Heart left ventricle (tissue), 13 donors: ENCODE results near the gene CHCHD6.

Source experiments
- POLR2A ChIP-seq, 2 donors: fragments of 450-650 bp; IDR thresholded peaks; one replicate each; pipeline ENCODE4 v1.6.1; 2017; ENCODE audit warnings: antibody characterized with exemption in 2 of 2, mild to moderate bottlenecking in 2 of 2, moderate library complexity in 2 of 2
- TF ChIP-seq, protein P1 (sequence below), 12 donors: fragments of 200-600 bp; sonication (generic) in 4 of 12; IDR thresholded peaks; one replicate each; pipeline versions ENCODE4 v1.5.0 to v1.8.0; 2018 to 2022; ENCODE audit warnings: antibody characterized with exemption in 12 of 12, mild to moderate bottlenecking in 5 of 12
- donor health status: ischemic (EF 13 %, LVEDD 7.1; RV severe dilation, severe dysfunction).
- donor health status: DM: no; HTN: yes; CAD: no.
- donor health status: DM: no; HTN: no; CAD: no.
- donor health status: ischemic (EF 25% LVEDD 6.9; RV normal size, moderate dysfunction).
- donor health status: ischemic (EF 25% LVEDD 5.7; RV mildly dilated, moderate dysfunction).
- donor health status: ischemic (EF 35%, LVEDD 5.7; RV mildly dilated, moderate dysfunction).
- donor health status: nonischemic (EF 11% LVEDD 7.7; RV severe dilation, severe dysfunction).
- donor health status: DM: yes; HTN: yes; CAD: no.
- donor health status: PGD.
- donor health status: ischemic (EF 29% LVEDD 5.4; RV normal size, mild dysfunction).
- donor health status: nonischemic (EF 23%, LVEDD 6.1; RV moderate dilation, normal function).

DNA sequence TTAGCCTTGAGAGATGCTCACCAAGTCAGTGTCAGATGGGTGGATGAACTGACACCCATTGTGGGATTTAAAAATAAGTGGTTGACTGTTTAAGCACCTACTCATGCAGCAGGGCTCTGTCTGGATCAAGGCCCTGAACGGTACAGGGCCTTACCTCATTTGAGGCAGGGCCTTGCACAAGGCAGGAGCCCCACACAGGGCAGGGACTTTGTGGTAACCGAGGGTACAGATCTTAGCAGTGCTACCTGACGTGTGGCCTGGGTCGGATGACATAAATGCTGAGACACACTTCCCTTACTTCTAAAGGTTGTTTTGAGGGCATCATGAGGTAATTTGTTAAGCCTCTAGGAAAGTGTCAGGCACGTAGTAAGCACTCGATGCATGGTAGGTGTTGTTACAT is 219.4 kb downstream of the CHCHD6 start:
- TF ChIP-seq, protein P1, sequence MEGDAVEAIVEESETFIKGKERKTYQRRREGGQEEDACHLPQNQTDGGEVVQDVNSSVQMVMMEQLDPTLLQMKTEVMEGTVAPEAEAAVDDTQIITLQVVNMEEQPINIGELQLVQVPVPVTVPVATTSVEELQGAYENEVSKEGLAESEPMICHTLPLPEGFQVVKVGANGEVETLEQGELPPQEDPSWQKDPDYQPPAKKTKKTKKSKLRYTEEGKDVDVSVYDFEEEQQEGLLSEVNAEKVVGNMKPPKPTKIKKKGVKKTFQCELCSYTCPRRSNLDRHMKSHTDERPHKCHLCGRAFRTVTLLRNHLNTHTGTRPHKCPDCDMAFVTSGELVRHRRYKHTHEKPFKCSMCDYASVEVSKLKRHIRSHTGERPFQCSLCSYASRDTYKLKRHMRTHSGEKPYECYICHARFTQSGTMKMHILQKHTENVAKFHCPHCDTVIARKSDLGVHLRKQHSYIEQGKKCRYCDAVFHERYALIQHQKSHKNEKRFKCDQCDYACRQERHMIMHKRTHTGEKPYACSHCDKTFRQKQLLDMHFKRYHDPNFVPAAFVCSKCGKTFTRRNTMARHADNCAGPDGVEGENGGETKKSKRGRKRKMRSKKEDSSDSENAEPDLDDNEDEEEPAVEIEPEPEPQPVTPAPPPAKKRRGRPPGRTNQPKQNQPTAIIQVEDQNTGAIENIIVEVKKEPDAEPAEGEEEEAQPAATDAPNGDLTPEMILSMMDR (IDR thresholded peaks at IDR 0.05): no peak
- TF ChIP-seq POLR2A (IDR thresholded peaks at IDR 0.05): no peak
